H9 (cell line): ENCODE measurements around the gene ANXA4. TPM values are rescaled to one million over a fixed set of nuclear protein-coding genes. Genes with fewer than 3 reads are reported as not detected.

Experiments
- DNase-seq: peaks from one replicate; pipeline ENCODE4 v3.0.0-alpha.2; 2017
- H2AFZ ChIP-seq: one replicate; pipeline ENCODE4 v1.6.1; 2013; ENCODE audit warnings: mild to moderate bottlenecking, low read length, control low read depth, moderate library complexity
- H2AK5ac ChIP-seq: 2 replicates; pipeline ENCODE4 v1.6.1; 2013; ENCODE audit warnings: low read length, control low read depth, mixed read lengths; ENCODE audit not compliant: insufficient read length
- H2BK120ac ChIP-seq: one replicate; pipeline ENCODE4 v1.6.1; 2013; ENCODE audit warnings: low read depth, mild to moderate bottlenecking, low read length, control low read depth, inconsistent platforms; ENCODE audit not compliant: poor library complexity, severe bottlenecking
- H2BK12ac ChIP-seq: 2 replicates; pipeline ENCODE4 v1.6.1; 2013; ENCODE audit warnings: low read length, control low read depth, mixed read lengths, low read depth; ENCODE audit not compliant: insufficient read length
- H2BK15ac ChIP-seq: 2 replicates; pipeline ENCODE4 v1.6.1; 2013; ENCODE audit warnings: low read depth, low read length, control low read depth
- H2BK20ac ChIP-seq: one replicate; pipeline ENCODE4 v1.6.1; 2013; ENCODE audit warnings: low read depth, mild to moderate bottlenecking, low read length, control low read depth, inconsistent platforms; ENCODE audit not compliant: poor library complexity, severe bottlenecking
- H2BK5ac ChIP-seq: 2 replicates; pipeline ENCODE4 v1.6.1; 2013; ENCODE audit warnings: low read length, control low read depth, mixed read lengths; ENCODE audit not compliant: insufficient read length
- H3K14ac ChIP-seq: 2 replicates; pipeline ENCODE4 v1.6.1; 2013; ENCODE audit warnings: low read length, control low read depth; ENCODE audit not compliant: insufficient read depth
- H3K18ac ChIP-seq: 2 replicates; pipeline ENCODE4 v1.6.1; 2013; ENCODE audit warnings: low read depth, mild to moderate bottlenecking, mixed read lengths, low read length, control low read depth; ENCODE audit not compliant: insufficient read length
- H3K23ac ChIP-seq: 2 replicates; pipeline ENCODE4 v1.6.1; 2013; ENCODE audit warnings: low read length, control low read depth, mixed read lengths, low read depth; ENCODE audit not compliant: insufficient read length
- H3K23me2 ChIP-seq: 2 replicates; pipeline ENCODE4 v1.6.1; 2013; ENCODE audit warnings: low read depth, mild to moderate bottlenecking, mixed read lengths, low read length, control low read depth; ENCODE audit not compliant: insufficient read length, poor library complexity, severe bottlenecking
- H3K27ac ChIP-seq: 2 replicates; pipeline ENCODE4 v1.5.1; 2013; ENCODE audit warnings: low read length, control low read depth, mixed read lengths, low read depth; ENCODE audit not compliant: insufficient read length
- H3K27me3 ChIP-seq: 2 replicates; pipeline ENCODE4 v1.6.1; 2013; ENCODE audit warnings: low read length, control low read depth, inconsistent platforms; ENCODE audit not compliant: insufficient read depth
- H3K4ac ChIP-seq: 2 replicates; pipeline ENCODE4 v1.6.1; 2013; ENCODE audit warnings: low read depth, mild to moderate bottlenecking, control low read depth, inconsistent platforms, low read length, moderate library complexity
- H3K4me1 ChIP-seq: 2 replicates; pipeline ENCODE4 v1.6.1; 2013; ENCODE audit warnings: low read length, control low read depth, inconsistent platforms; ENCODE audit not compliant: insufficient read depth
- H3K4me2 ChIP-seq: 2 replicates; pipeline ENCODE4 v1.6.1; 2013; ENCODE audit warnings: low read length, control low read depth, mixed read lengths; ENCODE audit not compliant: insufficient read length, insufficient read depth
- H3K56ac ChIP-seq: 2 replicates; pipeline ENCODE4 v1.6.1; 2013; ENCODE audit warnings: low read depth, mild to moderate bottlenecking, mixed read lengths, low read length, control low read depth; ENCODE audit not compliant: insufficient read length
- H3K79me1 ChIP-seq: 2 replicates; pipeline ENCODE4 v1.6.1; 2013; ENCODE audit warnings: low read depth, mild to moderate bottlenecking, moderate library complexity, low read length, control low read depth, inconsistent platforms; ENCODE audit not compliant: insufficient read depth, poor library complexity, severe bottlenecking
- H3K79me2 ChIP-seq: 2 replicates; pipeline ENCODE4 v1.6.1; 2013; ENCODE audit warnings: low read length, control low read depth, inconsistent platforms; ENCODE audit not compliant: insufficient read depth
- H3K9ac ChIP-seq: 2 replicates; pipeline ENCODE4 v1.6.1; 2013; ENCODE audit warnings: low read length, control low read depth, mixed read lengths; ENCODE audit not compliant: insufficient read length; ENCODE audit errors: extremely low read depth
- H3K9me3 ChIP-seq: one replicate; pipeline ENCODE4 v1.6.1; 2013; ENCODE audit warnings: low read depth, low read length, inconsistent platforms; ENCODE audit not compliant: control insufficient read depth
- H3T11ph ChIP-seq: one replicate; pipeline ENCODE4 v1.6.1; 2013; ENCODE audit warnings: mild to moderate bottlenecking, low read length, control low read depth, inconsistent platforms
- H4K20me1 ChIP-seq: one replicate; pipeline ENCODE4 v1.6.1; 2013; ENCODE audit not compliant: control insufficient read depth, insufficient read length, insufficient read depth
- H4K5ac ChIP-seq: 2 replicates; pipeline ENCODE4 v1.6.1; 2013; ENCODE audit warnings: low read depth, mild to moderate bottlenecking, mixed read lengths, low read length, control low read depth; ENCODE audit not compliant: insufficient read length
- H4K8ac ChIP-seq: replicated peaks from 2 replicates; pipeline ENCODE4 v1.6.1; 2013; ENCODE audit warnings: low read length, control low read depth, mixed read lengths, low read depth; ENCODE audit not compliant: insufficient read length
- H4K91ac ChIP-seq: 2 replicates; pipeline ENCODE4 v1.6.1; 2013; ENCODE audit warnings: low read depth, mild to moderate bottlenecking, moderate library complexity, mixed read lengths, low read length, control low read depth; ENCODE audit not compliant: insufficient read length
- H3K27ac Mint-ChIP-seq, 3 experiments: 2 replicates in 2 of 3; 3 replicates in 1 of 3; pipeline ENCODE4 v1.8.0; 2020 to 2021; ENCODE audit warnings: mixed read lengths in 3 of 3, mild to moderate bottlenecking in 1 of 3, moderate library complexity in 1 of 3
- H3K27me3 Mint-ChIP-seq: 2 replicates; pipeline ENCODE4 v1.8.0; 2021; ENCODE audit warnings: low read depth, mild to moderate bottlenecking, moderate library complexity, mixed read lengths
- H3K36me3 Mint-ChIP-seq, 3 experiments: 2 replicates in 2 of 3; 3 replicates in 1 of 3; pipeline ENCODE4 v1.8.0; 2020 to 2021; ENCODE audit warnings: low read depth in 3 of 3, mixed read lengths in 3 of 3; ENCODE audit not compliant: insufficient read depth in 1 of 3
- H3K4me1 Mint-ChIP-seq, 2 experiments: 2 replicates each; pipeline ENCODE4 v1.8.0; 2020; ENCODE audit warnings: mixed read lengths in 2 of 2
- H3K4me3 Mint-ChIP-seq, 2 experiments: 2 replicates in 1 of 2; 3 replicates in 1 of 2; pipeline ENCODE4 v1.8.0; 2020 to 2021; ENCODE audit warnings: mild to moderate bottlenecking in 2 of 2, mixed read lengths in 2 of 2, moderate library complexity in 1 of 2
- H3K9me3 Mint-ChIP-seq, 2 experiments: 2 replicates in 1 of 2; 3 replicates in 1 of 2; pipeline ENCODE4 v1.8.0; 2020; ENCODE audit warnings: mild to moderate bottlenecking in 2 of 2, mixed read lengths in 2 of 2, moderate library complexity in 1 of 2
- WGBS: extraction: QIAGEN DNeasy Blood & Tissue Kit; methylation state at CpG from one replicate; pipeline ENCODE4 v1.1.7; 2013; ENCODE audit warnings: missing lambda C conversion rate, low lambda C conversion rate, mixed read lengths; ENCODE audit not compliant: insufficient read length; ENCODE audit errors: extremely low coverage; 5-methylcytosine and 5-hydroxymethylcytosine counted together
- total RNA-seq: library from RNA; stranded (reverse); gene quantifications from 2 replicates; pipeline ENCODE4 v1.2.1, GENCODE V29; 2021
- TF ChIP-seq, protein P1 (sequence below): fragments of 200-600 bp; sonication (generic); conservative IDR thresholded peaks from 3 replicates; pipeline ENCODE4 v1.8.0; 2021; ENCODE audit warnings: antibody characterized with exemption, mild to moderate bottlenecking

The ANXA4 gene
- total RNA-seq, 1 experiment from 2014 or later = 14.4 TPM

DNA sequence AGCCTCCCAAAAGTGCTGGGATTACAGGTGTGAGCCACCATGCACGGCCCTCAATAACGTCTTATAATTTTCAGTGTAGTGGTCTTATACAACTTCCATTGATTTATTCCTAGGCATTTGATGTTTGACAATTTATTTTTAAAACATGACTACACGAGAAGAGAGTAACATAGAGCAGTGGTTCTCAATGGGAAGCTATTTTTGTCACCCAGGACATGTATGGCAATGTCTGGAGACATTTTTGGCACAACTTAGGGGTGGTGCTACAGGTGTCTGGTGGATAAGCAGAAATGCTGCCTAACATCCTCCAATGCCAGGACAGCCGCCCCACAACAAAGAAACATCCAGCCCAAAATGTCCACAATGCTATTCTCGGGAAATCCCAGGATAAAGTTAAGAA is 12.7 kb upstream of the ANXA4 start:
- no peaks in the 10 kb centered on the region for H3K4me1 ChIP-seq
- no peak overlapping the region for H3K27ac Mint-ChIP-seq
- no peaks in the 10 kb centered on the region for H3K79me2 ChIP-seq
- no peak overlapping the region for H3K27ac ChIP-seq
- H3K36me3 Mint-ChIP-seq = no peaks in the 10 kb centered on the region
- no peaks in the 10 kb centered on the region for H3K27me3 ChIP-seq
- H3K9me3 Mint-ChIP-seq = no peaks in the 10 kb centered on the region
- DNase-seq = no peak
- no peak overlapping the region for H2AFZ ChIP-seq
- no peak overlapping the region for H3K18ac ChIP-seq
- no peak overlapping the region for H3K4me3 Mint-ChIP-seq
- H2AK5ac ChIP-seq = no peak overlapping the region
- no peak overlapping the region for H3K4me2 ChIP-seq
- no peak overlapping the region for H3K9ac ChIP-seq
- H2BK12ac ChIP-seq = no peak overlapping the region
- H3K56ac ChIP-seq = no peak overlapping the region
- H3K4ac ChIP-seq = no peak overlapping the region
- no peak overlapping the region for H3T11ph ChIP-seq
- peaks cover 9 to 11% of the 10 kb centered on the region in 2 experiments for H3K4me1 Mint-ChIP-seq
- no peaks in the 10 kb centered on the region for H3K27me3 Mint-ChIP-seq
- no peak overlapping the region for H2BK15ac ChIP-seq
- H2BK5ac ChIP-seq = no peak overlapping the region
- no peaks in the 10 kb centered on the region for H4K20me1 ChIP-seq
- no peak overlapping the region for H2BK120ac ChIP-seq
- no peaks in the 10 kb centered on the region for H3K9me3 ChIP-seq
- H2BK20ac ChIP-seq = no peak overlapping the region
- no peak overlapping the region for H4K8ac ChIP-seq
- WGBS = no CpG with 5 or more reads among the region's 5 CpGs
- no peak overlapping the region for H3K23ac ChIP-seq
- no peak overlapping the region for H3K14ac ChIP-seq
- peaks cover 3% of the 10 kb centered on the region for H3K23me2 ChIP-seq
- TF ChIP-seq, protein P1, sequence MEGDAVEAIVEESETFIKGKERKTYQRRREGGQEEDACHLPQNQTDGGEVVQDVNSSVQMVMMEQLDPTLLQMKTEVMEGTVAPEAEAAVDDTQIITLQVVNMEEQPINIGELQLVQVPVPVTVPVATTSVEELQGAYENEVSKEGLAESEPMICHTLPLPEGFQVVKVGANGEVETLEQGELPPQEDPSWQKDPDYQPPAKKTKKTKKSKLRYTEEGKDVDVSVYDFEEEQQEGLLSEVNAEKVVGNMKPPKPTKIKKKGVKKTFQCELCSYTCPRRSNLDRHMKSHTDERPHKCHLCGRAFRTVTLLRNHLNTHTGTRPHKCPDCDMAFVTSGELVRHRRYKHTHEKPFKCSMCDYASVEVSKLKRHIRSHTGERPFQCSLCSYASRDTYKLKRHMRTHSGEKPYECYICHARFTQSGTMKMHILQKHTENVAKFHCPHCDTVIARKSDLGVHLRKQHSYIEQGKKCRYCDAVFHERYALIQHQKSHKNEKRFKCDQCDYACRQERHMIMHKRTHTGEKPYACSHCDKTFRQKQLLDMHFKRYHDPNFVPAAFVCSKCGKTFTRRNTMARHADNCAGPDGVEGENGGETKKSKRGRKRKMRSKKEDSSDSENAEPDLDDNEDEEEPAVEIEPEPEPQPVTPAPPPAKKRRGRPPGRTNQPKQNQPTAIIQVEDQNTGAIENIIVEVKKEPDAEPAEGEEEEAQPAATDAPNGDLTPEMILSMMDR = no peak
- H4K5ac ChIP-seq = no peak overlapping the region
- no peak overlapping the region for H4K91ac ChIP-seq
- H3K79me1 ChIP-seq = no peaks in the 10 kb centered on the region
